ENCODE results near the gene TMEM175.
A peak's percentile ranks its signal among the peaks of the same experiment; 100 is the strongest.

The TMEM175 gene

GRCh38 chr4:900073-900472 lies 32.2 kb upstream of the TMEM175 start:
- DNase-seq, result no peak

- no peak for DNase-seq
Measured at GRCh38 chr4:900721-901120, 31.5 kb upstream of the TMEM175 start.

GRCh38 chr4:901192-901910 lies 30.9 kb upstream of the TMEM175 start:
- DNase-seq, result no peak

GRCh38 chr4:903066-904046 lies 28.9 kb upstream of the TMEM175 start:
- DNase-seq, result no peak

- no peak for DNase-seq
Measured at GRCh38 chr4:905485-906338, 26.5 kb upstream of the TMEM175 start.

- no peak for DNase-seq
Measured at GRCh38 chr4:906339-907102, 25.7 kb upstream of the TMEM175 start.

- no peak for DNase-seq
Measured at GRCh38 chr4:907103-907400, 25.2 kb upstream of the TMEM175 start.

GRCh38 chr4:907691-908425 lies 24.4 kb upstream of the TMEM175 start:
- no peak for DNase-seq

- no peak for DNase-seq
Measured at GRCh38 chr4:909131-909571, 23.1 kb upstream of the TMEM175 start.

- no peak for DNase-seq
Measured at GRCh38 chr4:909821-910220, 22.4 kb upstream of the TMEM175 start.

- DNase-seq, result no peak
Measured at GRCh38 chr4:910366-911091, 21.7 kb upstream of the TMEM175 start.

GRCh38 chr4:911221-911751 lies 21.0 kb upstream of the TMEM175 start:
- DNase-seq, result no peak

- DNase-seq, result no peak
Measured at GRCh38 chr4:911871-912490, 20.3 kb upstream of the TMEM175 start.

- no peak for DNase-seq
Measured at GRCh38 chr4:912548-913279, 19.5 kb upstream of the TMEM175 start.

- DNase-seq, result no peak
Measured at GRCh38 chr4:913280-913618, 19.0 kb upstream of the TMEM175 start.

GRCh38 chr4:914531-914930 lies 17.7 kb upstream of the TMEM175 start:
- DNase-seq, result no peak

GRCh38 chr4:915041-915474 lies 17.2 kb upstream of the TMEM175 start:
- DNase-seq, result no peak

GRCh38 chr4:915595-915994 lies 16.7 kb upstream of the TMEM175 start:
- DNase-seq, result peak; percentile 24

- DNase-seq, result no peak
Measured at GRCh38 chr4:917466-917865, 14.8 kb upstream of the TMEM175 start.

- no peak for DNase-seq
Measured at GRCh38 chr4:917992-918391, 14.3 kb upstream of the TMEM175 start.

Measured in CD4-positive, alpha-beta T cell treated with Interleukin-6 for 4 hours (primary cell).